Measurements from ENCODE around the gene LAX1. TPM values are rescaled to one million over a fixed set of nuclear protein-coding genes. Genes with fewer than 3 reads are reported as not detected.
"Not testable (repeated sequence)": the region's sequence is repeated elsewhere in the genome, so short reads cannot be mapped to it uniquely, and the experiment has no call there.

LAX1 gene
- 46.8 TPM for polyA plus RNA-seq

- Mint-ChIP-seq H3K9me3 (no peaks in the 10 kb centered on the region), H3K4me1 (peaks cover 11 to 46% (median 34%) of the 10 kb centered on the region in 3 donors), H3K36me3 (no peaks in the 10 kb centered on the region), H3K4me3 (peak within 1 kb of the TSS; percentile 93 to 97 (median 96)), H3K27ac (peak within 1 kb of the TSS; percentile 66 to 98 (median 89)), H3K27me3 (peaks cover 3% of the 10 kb centered on the region)
Measured at GRCh38 chr1:203765029-203765837, at the start of gene LAX1. TSS of gene LAX1 (plus strand) at chr1:203765183. CDS start at chr1:203765566, 383 bp downstream.

DNA sequence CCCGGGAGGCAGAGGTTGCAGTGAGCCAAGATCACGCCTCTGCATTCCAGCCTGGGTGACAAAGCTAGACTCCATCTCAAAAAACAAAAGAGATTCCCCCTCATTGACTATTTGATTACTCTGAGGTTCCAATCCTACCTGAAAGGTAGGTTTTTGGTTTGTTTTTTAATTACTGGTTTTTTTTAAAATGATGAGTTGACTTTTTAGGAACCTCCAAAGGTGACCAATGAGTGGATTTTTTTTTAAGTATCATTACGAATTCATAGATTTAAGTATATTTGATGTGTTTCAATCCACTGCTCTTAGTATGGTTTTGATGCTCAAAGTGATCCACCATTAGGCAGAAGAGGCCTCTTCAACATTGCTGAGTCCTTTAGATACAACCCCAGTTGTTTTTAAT lies 47.9 kb upstream of the LAX1 start:
- Mint-ChIP-seq H3K27ac (no peak overlapping the region), H3K27me3 (no peaks in the 10 kb centered on the region), H3K36me3 (peaks cover 14% of the 10 kb centered on the region)

GRCh38 chr1:203720242-203720641 lies 44.7 kb upstream of the LAX1 start:
- no peaks in the 10 kb centered on the region for H3K9me3 Mint-ChIP-seq
- H3K27ac Mint-ChIP-seq: peak overlapping the region in 1 of 3 donors; percentile 10
- H3K4me3 Mint-ChIP-seq: no peak overlapping the region
- H3K4me1 Mint-ChIP-seq: peaks cover 0 to 3% (median 0%) of the 10 kb centered on the region in 3 donors
- H3K27me3 Mint-ChIP-seq: no peaks in the 10 kb centered on the region
- H3K36me3 Mint-ChIP-seq: peaks cover 16% of the 10 kb centered on the region

More for the DNA sequence above, 47.9 kb upstream of the LAX1 start:
- Mint-ChIP-seq H3K4me1 (no peaks in the 10 kb centered on the region), H3K4me3 (no peak overlapping the region), H3K9me3 (no peaks in the 10 kb centered on the region)

DNA sequence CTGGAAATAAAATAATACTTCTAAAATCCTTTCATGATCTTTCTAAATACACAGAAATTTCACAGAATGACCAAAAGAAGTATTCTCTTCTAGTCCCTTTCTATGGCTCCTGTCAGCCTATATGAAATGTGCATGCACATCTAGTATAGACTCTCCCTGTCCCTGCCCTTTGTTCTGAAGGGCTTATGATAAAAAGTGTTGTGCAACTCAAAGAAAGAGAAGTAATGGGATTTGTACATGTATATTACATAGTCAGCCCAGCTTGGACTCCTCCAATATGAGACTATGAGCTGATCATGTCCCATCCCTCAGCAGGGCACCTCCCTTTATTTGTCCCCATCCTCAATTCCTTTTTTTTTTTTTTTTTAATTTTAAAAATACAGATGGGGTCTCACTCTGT lies 42.1 kb upstream of the LAX1 start:
- H3K4me3 Mint-ChIP-seq: no peak overlapping the region
- H3K4me1 Mint-ChIP-seq: peaks cover 0 to 3% (median 0%) of the 10 kb centered on the region in 3 donors
- no peaks in the 10 kb centered on the region for H3K27me3 Mint-ChIP-seq
- no peaks in the 10 kb centered on the region for H3K9me3 Mint-ChIP-seq
- no peak overlapping the region for H3K27ac Mint-ChIP-seq
- H3K36me3 Mint-ChIP-seq: peaks cover 21% of the 10 kb centered on the region

GRCh38 chr1:203726417-203726867 lies 38.5 kb upstream of the LAX1 start:
- no peak overlapping the region for H3K27ac Mint-ChIP-seq
- peaks cover 18% of the 10 kb centered on the region for H3K36me3 Mint-ChIP-seq
- no peak overlapping the region for H3K4me3 Mint-ChIP-seq
- no peaks in the 10 kb centered on the region for H3K27me3 Mint-ChIP-seq
- no peaks in the 10 kb centered on the region for H3K9me3 Mint-ChIP-seq
- peaks cover 0 to 3% (median 0%) of the 10 kb centered on the region in 3 donors for H3K4me1 Mint-ChIP-seq

GRCh38 chr1:203733009-203733863 lies 31.7 kb upstream of the LAX1 start:
- H3K9me3 Mint-ChIP-seq: peaks cover 0 to 2% (median 0%) of the 10 kb centered on the region in 3 donors
- peaks cover 0 to 10% (median 8%) of the 10 kb centered on the region in 3 donors for H3K4me1 Mint-ChIP-seq
- H3K27me3 Mint-ChIP-seq: no peaks in the 10 kb centered on the region
- peaks cover 14% of the 10 kb centered on the region for H3K36me3 Mint-ChIP-seq
- H3K27ac Mint-ChIP-seq: peak overlapping the region in 1 of 3 donors; percentile 40
- peak overlapping the region in 1 of 4 donors; percentile 59 for H3K4me3 Mint-ChIP-seq

DNA sequence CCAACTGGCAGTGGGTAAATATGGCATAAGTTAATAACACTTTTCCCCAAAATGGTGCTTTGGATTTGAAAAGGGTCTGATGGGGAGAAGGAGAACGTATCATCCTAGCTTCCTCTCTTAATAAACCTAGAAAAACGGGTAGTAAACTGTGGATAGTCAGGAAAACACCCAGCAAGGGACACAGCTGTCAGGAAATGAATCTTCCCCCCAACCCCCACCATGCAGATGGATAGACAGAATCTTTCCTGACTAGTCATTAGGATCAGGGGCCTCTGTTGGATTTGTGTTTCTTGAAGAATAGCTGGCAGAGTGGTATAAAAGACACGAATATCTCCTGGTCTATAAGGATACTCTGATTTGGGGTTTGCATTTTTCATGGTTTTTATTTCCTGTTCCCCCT lies 22.5 kb upstream of the LAX1 start:
- Mint-ChIP-seq H3K27ac (no peak overlapping the region), H3K4me3 (no peak overlapping the region), H3K4me1 (peaks cover 33 to 47% (median 41%) of the 10 kb centered on the region in 3 donors), H3K36me3 (peaks cover 9% of the 10 kb centered on the region), H3K9me3 (peaks cover 0 to 2% (median 0%) of the 10 kb centered on the region in 3 donors), H3K27me3 (no peaks in the 10 kb centered on the region)

DNA sequence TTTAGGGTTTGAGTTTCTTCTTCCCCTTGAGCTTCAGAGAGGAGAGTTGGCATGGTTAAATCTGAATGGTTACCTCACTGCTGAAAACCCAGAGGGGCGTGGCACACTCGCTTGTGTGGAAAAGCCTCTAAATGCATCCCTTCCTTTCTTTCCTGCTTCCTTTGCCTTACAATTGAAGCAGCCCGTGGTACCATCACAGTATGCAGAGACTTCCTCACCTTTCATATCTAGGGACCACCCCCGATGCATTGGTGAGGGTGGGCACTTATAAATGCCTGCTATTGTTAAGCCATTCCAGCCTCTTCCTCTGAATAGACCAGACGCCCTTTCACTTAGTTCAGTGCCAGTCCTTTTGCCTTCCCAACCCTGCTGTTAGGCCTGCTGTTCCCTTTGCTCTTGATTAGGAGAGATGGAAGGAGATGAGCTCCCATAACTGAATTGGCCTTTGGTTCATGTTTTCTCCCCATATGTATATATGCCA lies 21.9 kb upstream of the LAX1 start:
- peaks cover 9% of the 10 kb centered on the region for H3K36me3 Mint-ChIP-seq
- peak overlapping the region in 1 of 3 donors; percentile 25 for H3K27ac Mint-ChIP-seq
- peaks cover 33 to 42% (median 37%) of the 10 kb centered on the region in 3 donors for H3K4me1 Mint-ChIP-seq
- peak overlapping the region in 1 of 4 donors; percentile 24 for H3K4me3 Mint-ChIP-seq
- no peaks in the 10 kb centered on the region for H3K9me3 Mint-ChIP-seq
- H3K27me3 Mint-ChIP-seq: no peaks in the 10 kb centered on the region

GRCh38 chr1:203744075-203744972 lies 20.7 kb upstream of the LAX1 start:
- no peaks in the 10 kb centered on the region for H3K27me3 Mint-ChIP-seq
- H3K27ac Mint-ChIP-seq: peak overlapping the region; percentile 71 to 96 (median 83)
- H3K36me3 Mint-ChIP-seq: peaks cover 7% of the 10 kb centered on the region
- no peaks in the 10 kb centered on the region for H3K9me3 Mint-ChIP-seq
- peaks cover 23 to 31% (median 30%) of the 10 kb centered on the region in 3 donors for H3K4me1 Mint-ChIP-seq
- H3K4me3 Mint-ChIP-seq: peak overlapping the region; percentile 16 to 93 (median 75)

- peak overlapping the region in 1 of 3 donors; percentile 3 for H3K27ac Mint-ChIP-seq
- H3K9me3 Mint-ChIP-seq: no peaks in the 10 kb centered on the region
Measured at GRCh38 chr1:203746281-203746680, 18.7 kb upstream of the LAX1 start.

DNA sequence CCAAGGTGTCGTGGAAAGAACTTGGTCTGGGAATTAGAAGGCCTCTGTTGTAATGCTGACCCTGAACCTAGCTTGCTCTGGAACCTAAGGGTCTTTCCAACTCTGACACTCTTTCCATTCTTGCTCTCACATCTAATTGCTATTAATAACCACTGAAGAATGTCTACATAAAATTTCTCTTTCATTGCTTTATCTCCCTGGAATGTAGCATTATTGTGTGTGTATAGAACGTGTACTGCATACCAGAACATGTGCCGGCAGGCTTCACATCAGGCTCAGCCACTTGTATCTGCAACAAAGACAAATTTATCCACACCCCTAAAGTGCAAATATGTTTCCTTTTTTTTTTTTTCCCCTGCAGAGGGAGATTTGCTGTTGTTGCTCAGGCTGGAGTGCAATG lies 13.9 kb upstream of the LAX1 start:
- Mint-ChIP-seq H3K27me3 (no peaks in the 10 kb centered on the region), H3K36me3 (peaks cover 5% of the 10 kb centered on the region), H3K27ac (peak overlapping the region in 1 of 3 donors; percentile 36), H3K9me3 (no peaks in the 10 kb centered on the region), H3K4me1 (peaks cover 26 to 38% (median 31%) of the 10 kb centered on the region in 3 donors), H3K4me3 (peak overlapping the region in 1 of 4 donors; percentile 37)

More at GRCh38 chr1:203746281-203746680, 18.7 kb upstream of the LAX1 start:
- no peaks in the 10 kb centered on the region for H3K27me3 Mint-ChIP-seq
- peaks cover 21 to 37% (median 32%) of the 10 kb centered on the region in 3 donors for H3K4me1 Mint-ChIP-seq
- H3K4me3 Mint-ChIP-seq: no peak overlapping the region
- peaks cover 5% of the 10 kb centered on the region for H3K36me3 Mint-ChIP-seq

GRCh38 chr1:203751618-203752361 lies 13.2 kb upstream of the LAX1 start:
- not testable (repeated sequence) for H3K9me3 Mint-ChIP-seq

GRCh38 chr1:203754455-203754864 lies 10.5 kb upstream of the LAX1 start:
- H3K9me3 Mint-ChIP-seq: no peaks in the 10 kb centered on the region
- H3K36me3 Mint-ChIP-seq: peaks cover 8% of the 10 kb centered on the region
- H3K27me3 Mint-ChIP-seq: no peaks in the 10 kb centered on the region
- peak overlapping the region; percentile 97 to 99 (median 98) for H3K27ac Mint-ChIP-seq
- peak overlapping the region; percentile 49 to 94 (median 80) for H3K4me3 Mint-ChIP-seq
- H3K4me1 Mint-ChIP-seq: peaks cover 23 to 40% (median 37%) of the 10 kb centered on the region in 3 donors

More at GRCh38 chr1:203751618-203752361, 13.2 kb upstream of the LAX1 start:
- H3K27ac Mint-ChIP-seq: peak overlapping the region in 1 of 3 donors; percentile 67
- H3K27me3 Mint-ChIP-seq, H3K4me3 Mint-ChIP-seq, H3K36me3 Mint-ChIP-seq: not testable (repeated sequence)
- peaks cover 23 to 41% (median 36%) of the 10 kb centered on the region in 3 donors for H3K4me1 Mint-ChIP-seq

Measured in IgD-negative memory B cell (primary cell).